Mucosa of gallbladder (tissue), 1 donor: ENCODE data around the gene CSH2. TPM values are rescaled to one million over a fixed set of nuclear protein-coding genes. Genes with fewer than 3 reads are reported as not detected.
"Not testable (repeated sequence)": the region's sequence is repeated elsewhere in the genome, so short reads cannot be mapped to it uniquely, and the experiment has no call there.

Experiments used
- DNase-seq: peaks from one replicate; pipeline ENCODE4 v3.0.0-alpha.2; 2020; ENCODE audit warnings: low spot score
- total RNA-seq: library from RNA; stranded (reverse); gene quantifications from one replicate; pipeline ENCODE4 v1.2.1, GENCODE V29; 2021
- donor health status: DM: no; HTN: no; CAD: no.

The CSH2 gene
- total RNA-seq, 1 donor from 2014 or later: not detected

DNA sequence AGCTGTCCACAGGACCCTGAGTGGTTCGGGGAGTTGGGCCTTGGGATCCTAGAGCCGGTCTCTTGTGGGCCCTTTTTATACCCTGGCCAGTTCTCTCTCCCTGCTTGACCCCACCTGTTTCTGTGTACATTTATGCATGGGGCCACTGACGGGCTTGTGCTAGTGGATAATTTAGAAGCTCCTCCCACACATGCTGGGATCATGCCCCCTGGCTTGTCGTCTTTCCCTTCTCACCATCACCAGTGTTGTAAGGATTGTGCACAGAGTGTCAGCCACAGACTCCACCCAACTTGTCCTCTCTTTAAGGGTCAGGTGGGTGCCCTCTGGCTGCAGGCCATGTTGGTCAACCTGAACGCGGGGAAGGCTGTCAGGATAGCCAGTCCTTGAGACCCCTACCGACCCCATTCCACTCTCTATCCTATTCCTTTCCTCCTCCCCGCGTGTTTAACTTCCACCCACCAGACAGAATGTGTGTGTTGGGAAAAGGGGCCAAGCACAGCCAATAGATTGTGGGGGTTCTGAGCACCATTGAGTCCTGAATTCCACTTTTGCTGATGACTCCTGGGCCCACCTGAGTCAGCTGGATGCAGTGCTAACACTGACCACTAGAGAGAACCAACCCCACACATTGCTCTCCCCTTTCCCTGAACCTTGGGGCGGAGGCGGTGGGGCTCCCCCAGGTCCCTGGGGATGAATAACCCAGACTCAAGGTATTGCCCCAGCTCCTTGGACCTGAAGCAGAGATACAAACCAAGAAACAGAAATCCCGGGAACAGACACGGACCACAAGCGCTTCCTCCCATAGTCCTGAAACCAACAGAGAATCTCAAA, 23.3 kb upstream of the CSH2 start, which contains the start of gene CSH1:
CSH1 (minus strand) TSS at position 51 of the 831 bp plus-strand sequence. CDS start 63 bp downstream, outside the sequence.
- not testable (repeated sequence) for DNase-seq

DNA sequence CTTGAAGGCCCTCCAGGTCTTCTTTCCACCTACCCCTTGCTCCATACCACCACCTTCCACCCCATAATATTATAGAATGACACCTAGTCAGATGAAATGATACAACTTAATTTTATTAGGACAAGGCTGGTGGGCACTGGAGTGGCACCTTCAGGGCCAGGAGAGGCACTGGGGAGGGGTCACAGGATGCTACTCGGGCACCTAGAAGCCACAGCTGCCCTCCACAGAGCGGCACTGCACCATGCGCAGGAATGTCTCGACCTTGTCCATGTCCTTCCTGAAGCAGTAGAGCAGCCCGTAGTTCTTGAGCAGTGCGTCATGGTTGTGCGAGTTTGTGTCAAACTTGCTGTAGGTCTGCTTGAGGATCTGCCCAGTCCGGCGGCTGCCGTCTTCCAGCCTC, 21.3 kb upstream of the CSH2 start:
- not testable (repeated sequence) for DNase-seq

DNA sequence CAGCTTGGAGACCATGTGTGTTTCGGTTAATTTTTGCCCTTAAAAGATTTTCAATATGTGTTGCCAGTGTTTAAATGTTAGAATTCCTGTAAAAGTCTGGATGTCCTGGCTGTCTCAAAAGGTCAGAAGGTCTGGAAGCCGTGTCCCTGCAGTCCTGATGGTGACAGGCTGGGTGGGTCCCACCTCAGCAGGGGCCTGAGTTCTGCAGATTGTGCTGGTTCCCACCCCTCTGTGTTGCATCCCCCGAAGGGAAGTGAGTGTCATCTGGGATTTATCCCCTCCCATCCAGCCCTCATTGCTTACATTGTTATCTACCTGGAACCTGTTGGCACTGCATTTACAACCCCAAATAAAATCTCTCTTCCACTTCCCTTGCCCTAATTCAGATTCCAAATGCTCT, 20.5 kb upstream of the CSH2 start:
- DNase-seq: not testable (repeated sequence)

DNA sequence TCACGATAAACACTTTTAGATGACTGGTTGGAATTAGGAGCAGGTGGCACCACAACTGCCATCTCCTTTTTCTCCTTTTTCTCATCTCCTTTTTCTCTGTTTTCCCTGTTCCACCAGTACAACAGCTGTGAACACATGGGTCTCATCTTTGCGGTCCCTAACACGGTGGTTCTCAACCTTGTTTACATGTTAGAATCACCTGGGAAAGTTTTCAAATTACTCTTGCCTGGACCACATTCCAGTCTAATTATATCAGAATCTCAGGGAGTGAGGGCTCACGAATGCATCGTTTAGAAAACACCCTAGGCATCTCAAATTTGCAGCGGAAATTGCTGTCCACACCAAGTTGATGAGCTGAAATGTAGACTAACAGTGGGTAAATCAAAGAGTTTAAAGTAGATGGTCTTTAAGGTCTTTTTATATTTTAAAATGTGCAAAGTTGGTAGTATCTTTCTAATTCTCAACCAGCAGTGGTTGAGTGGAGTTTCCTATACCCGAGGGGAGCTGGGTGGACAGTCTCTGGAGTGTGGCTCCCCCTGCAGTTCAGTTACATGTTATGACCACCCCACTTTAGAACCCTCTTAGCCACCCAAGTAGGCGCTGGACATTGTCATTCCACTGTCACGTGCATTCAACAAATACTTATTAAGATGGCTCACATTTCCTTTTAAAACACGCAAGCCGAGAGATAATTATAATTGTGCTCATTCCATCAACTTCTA, 19.0 kb upstream of the CSH2 start:
- not testable (repeated sequence) for DNase-seq

GRCh38 chr17:63889026-63889848, 15.8 kb upstream of the CSH2 start:
- peak; percentile 27 for DNase-seq

DNA sequence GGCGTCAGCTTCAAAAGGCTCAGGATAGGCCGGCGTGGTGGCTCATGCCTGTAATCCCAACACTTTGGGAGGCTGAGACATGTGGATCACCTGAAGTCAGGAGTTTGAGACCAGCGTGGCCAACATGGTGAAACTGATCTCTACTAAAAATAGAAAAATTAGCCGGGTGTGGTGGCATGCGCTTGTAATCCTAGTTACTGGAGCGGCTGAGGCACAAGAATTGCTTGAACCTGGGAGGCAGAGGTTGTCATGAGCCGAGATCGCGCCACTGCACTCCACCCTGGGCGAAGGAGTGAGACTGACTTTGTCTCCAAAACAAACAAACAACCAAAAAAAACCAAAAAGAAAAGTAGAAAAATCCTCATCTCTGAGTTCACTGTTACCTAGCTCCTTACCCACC, 11.6 kb upstream of the CSH2 start:
- DNase-seq: not testable (repeated sequence)

- DNase-seq: not testable (repeated sequence)
Observed at GRCh38 chr17:63882626-63883126, 9.2 kb upstream of the CSH2 start.

DNA sequence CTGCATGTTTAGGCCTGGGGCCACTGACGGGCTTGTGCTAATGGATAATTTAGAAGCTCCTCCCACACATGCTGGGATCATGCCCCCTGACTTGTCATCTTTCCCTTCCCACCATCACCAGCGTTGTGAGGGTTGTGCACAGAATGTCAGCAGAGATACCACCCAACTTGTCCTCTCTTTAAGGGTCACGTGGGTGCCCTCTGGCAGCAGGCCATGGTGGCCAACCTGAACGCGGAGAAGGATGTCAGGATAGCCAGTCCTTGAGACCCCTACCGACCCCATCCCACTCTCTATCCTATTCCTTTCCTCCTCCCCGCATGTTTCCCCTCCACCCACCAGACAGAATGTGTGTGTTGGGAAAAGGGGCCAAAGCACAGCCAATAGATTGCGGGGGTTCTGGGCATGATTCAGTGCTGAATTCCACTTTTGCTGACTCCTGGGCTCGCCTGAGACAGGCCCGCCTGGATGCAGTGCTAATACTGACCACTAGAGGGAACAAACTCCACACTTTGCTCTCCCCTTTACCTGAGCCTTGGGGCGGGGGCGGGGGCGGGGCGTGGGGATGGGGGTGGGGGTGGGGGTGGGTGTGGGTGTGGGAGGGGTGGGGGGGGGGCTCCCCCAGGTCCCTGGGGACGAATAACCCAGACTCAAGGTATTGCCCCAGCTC, 8.6 kb upstream of the CSH2 start, which contains the start of gene GH2:
GH2 (minus strand) TSS at position 10 of the 667 bp plus-strand sequence. CDS start 143 bp downstream, outside the sequence.
- DNase-seq: peak; percentile 36

DNA sequence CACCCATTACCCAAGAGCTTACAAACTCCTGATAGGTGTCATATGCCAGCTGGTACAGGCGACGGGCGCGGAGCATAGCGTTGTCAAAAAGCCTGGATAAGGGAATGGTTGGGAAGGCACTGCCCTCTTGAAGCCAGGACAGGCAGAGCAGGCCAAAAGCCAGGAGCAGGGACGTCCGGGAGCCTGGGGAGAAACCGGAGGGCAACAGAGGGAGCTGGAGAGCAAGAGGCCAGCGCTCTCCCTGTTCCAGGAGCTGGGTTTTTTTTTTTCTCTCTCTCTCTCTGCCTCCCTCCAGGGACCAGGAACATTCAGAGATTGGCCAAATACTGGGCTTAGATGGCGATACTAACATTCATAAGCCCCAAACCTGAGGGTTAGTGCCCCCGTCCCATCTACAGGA, 7.9 kb upstream of the CSH2 start:
- not testable (repeated sequence) for DNase-seq

GRCh38 chr17:63880706-63881105, 7.2 kb upstream of the CSH2 start:
- no peak for DNase-seq

DNA sequence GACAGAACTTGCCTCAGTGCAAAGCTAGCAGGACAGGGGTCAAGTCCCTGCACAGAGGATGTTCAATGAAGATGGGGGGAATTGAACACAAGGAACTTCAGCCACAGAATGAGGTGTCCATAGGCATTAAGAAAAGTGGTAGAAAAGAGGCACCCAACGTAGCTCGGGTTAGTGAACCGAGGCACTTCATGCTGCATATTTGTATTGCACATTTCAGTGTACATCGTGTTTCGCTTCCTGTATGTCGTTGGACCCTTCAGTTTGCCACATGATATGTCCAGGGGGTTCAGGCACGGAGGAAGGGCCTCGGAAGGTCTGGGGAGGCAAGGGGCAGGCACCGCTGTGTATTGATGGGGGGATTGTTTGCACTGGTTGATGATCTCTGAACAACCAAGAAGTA, 4.9 kb upstream of the CSH2 start:
- not testable (repeated sequence) for DNase-seq

- DNase-seq: not testable (repeated sequence)
Observed at GRCh38 chr17:63874693-63875092, 1.2 kb upstream of the CSH2 start.

DNA sequence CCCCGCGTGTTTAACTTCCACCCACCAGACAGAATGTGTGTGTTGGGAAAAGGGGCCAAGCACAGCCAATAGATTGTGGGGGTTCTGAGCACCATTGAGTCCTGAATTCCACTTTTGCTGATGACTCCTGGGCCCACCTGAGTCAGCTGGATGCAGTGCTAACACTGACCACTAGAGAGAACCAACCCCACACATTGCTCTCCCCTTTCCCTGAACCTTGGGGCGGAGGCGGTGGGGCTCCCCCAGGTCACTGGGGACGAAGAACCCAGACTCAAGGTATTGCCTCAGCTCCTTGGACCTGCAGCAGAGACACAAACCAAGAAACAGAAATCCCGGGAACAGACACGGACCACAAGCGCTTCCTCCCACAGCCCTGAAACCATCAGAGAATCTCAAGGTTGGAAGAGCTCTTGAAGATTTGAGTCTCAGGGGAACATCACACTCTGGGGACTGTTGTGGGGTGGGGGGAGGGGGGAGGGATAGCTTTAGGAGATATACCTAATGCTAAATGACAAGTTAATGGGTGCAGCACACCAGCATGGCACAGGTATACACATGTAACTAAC, 667 bp upstream of the CSH2 start:
- DNase-seq: not testable (repeated sequence)

GRCh38 chr17:63871646-63872365, 1.7 kb downstream of the CSH2 start:
- not testable (repeated sequence) for DNase-seq

DNA sequence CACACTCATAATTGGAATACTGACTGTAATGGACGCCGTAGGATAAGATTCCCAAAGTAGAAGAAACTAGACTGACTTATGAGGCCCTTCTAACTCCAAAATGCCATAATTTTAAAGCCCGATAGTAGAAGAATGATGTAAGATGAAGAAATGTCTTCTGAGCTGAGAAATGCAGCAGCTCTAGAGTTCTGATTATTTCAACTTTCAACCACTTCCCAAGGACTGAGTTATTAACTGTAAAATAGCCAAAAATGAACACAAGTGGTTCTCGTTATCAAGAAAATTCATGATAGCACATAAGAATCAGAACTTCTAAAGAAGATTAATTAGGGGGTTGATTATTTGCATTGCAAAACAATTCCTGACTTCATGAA, 3.2 kb downstream of the CSH2 start:
- DNase-seq: not testable (repeated sequence)

DNA sequence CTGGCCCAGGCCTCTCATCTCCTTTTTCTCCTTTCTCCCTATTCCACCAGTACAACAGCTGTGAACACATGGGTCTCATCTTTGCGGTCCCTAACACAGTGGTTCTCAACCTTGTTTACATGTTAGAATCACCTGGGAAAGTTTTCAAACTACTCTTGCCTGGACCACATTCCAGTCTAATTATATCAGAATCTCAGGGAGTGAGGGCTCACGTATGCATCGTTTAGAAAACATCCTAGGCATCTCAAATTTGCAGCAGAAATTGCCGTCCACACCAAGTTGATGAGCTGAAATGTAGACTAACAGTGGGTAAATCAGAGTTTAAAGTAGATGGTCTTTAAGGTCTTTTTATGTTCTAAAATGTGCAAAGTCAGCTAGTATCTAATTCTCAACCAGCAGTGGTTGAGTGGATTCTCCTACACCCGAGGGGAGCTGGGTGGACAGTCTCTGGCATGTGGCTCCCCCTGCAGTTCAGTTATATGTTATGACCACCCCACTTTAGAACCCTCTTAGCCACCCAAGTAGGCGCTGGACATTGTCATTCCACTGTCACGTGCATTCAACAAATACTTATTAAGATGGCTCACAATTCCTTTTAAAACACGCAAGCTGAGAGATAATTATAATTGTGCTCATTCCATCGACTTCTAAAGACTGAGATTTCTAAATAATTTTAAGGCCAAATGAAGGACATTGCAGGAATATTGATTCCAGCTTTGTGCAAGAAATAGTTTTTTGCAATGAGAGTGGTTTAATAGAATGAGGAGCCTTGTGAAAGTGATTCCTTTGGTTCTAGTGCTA, 3.8 kb downstream of the CSH2 start:
- not testable (repeated sequence) for DNase-seq

- not testable (repeated sequence) for DNase-seq
Observed at GRCh38 chr17:63866625-63867024, 6.9 kb downstream of the CSH2 start.

DNA sequence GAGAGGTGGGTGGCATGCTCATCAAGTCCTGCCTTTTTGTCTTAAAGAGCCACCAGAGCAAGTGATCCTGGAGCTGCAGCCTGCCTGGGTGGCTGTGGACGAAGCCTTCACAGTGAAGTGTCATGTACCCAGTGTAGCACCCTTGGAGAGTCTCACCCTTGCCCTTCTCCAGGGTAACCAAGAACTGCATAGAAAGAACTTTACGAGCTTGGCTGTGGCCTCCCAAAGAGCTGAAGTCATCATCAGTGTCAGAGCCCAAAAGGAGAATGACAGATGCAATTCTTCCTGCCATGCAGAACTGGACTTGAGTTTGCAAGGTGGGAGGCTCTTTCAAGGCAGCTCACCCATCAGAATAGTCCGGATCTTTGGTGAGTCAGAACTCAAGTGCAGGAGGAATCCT, 14.2 kb downstream of the CSH2 start:
- no peak for DNase-seq

- DNase-seq: not testable (repeated sequence)
Observed at GRCh38 chr17:63856425-63856824, 17.1 kb downstream of the CSH2 start.
